ENCODE measurements around the gene PCSK5. TPM values are rescaled to one million over a fixed set of nuclear protein-coding genes. Genes with fewer than 3 reads are reported as not detected.
A peak's percentile ranks its signal among the peaks of the same experiment; 100 is the strongest.

The PCSK5 gene
- total and polyA plus RNA-seq, 10 donors = 0.28 to 8.1 (median 5.5) TPM

DNA sequence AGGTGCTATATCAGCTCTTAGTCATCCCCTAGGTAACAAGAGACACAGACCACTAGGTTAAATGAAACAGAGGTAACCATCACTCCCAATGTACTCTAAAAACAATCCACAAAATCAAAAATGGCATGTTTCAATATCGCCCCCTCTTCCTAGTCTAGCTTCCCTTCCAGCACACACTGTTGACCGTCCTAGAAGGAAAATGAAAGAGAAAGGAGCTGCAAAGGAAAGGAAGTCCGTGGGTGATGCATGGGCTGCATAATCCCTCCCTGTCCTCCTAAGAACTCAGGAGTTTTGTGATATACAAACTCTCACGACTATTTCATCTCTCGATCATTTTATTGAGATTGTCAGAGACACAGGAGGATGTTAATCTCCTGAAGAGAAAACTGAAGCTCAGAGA, 402.2 kb downstream of the PCSK5 start:
- no peaks in the 10 kb centered on the region for H3K36me3 ChIP-seq
- no peak for DNase-seq
- no peaks in the 10 kb centered on the region for H3K27me3 ChIP-seq (replicated peaks in 1 of 7)
- 50 to 57% (median 56%) methylated on average over 5 of the region's 5 CpGs for WGBS, 5 donors
- intact Hi-C loops (cut with DNase I; ENCODE audit: low total_unique reads) = no loop called here
- peaks cover 0 to 6% (median 0%) of the 10 kb centered on the region in 6 donors for H3K4me1 ChIP-seq
- peak overlapping the region in 1 of 8 donors; percentile 28 for H3K4me3 ChIP-seq
- TF ChIP-seq POLR2A (IDR thresholded peaks at IDR 0.05) (no peak), POLR2AphosphoS5 (IDR thresholded peaks at IDR 0.05) (no peak)
- TF ChIP-seq, protein P1, sequence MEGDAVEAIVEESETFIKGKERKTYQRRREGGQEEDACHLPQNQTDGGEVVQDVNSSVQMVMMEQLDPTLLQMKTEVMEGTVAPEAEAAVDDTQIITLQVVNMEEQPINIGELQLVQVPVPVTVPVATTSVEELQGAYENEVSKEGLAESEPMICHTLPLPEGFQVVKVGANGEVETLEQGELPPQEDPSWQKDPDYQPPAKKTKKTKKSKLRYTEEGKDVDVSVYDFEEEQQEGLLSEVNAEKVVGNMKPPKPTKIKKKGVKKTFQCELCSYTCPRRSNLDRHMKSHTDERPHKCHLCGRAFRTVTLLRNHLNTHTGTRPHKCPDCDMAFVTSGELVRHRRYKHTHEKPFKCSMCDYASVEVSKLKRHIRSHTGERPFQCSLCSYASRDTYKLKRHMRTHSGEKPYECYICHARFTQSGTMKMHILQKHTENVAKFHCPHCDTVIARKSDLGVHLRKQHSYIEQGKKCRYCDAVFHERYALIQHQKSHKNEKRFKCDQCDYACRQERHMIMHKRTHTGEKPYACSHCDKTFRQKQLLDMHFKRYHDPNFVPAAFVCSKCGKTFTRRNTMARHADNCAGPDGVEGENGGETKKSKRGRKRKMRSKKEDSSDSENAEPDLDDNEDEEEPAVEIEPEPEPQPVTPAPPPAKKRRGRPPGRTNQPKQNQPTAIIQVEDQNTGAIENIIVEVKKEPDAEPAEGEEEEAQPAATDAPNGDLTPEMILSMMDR (IDR thresholded peaks at IDR 0.05 in 8 of 11, conservative IDR thresholded peaks at IDR 0.05 in 3 of 11) = no peak
- H3K27ac ChIP-seq = peak overlapping the region in 1 of 8 donors; percentile 2
- no peaks in the 10 kb centered on the region for H3K9me3 ChIP-seq

DNA sequence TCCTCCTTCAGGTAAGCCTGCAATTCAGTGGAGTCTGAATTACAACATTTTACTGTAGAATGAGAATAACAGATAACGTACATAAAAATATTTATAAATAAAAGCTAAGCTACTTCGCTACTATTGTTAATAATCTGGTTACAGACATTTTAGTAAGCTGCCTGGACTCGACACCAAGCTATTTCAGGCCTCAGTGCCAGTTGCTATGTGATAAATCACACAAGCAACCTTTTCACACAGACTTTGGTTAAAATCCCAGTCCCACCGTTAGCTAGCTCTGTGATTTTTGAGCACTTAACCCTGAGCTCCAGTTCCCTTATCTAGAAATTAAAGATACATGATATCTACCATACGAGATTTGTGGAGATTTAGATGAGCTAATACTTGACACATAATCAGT, 403.8 kb downstream of the PCSK5 start:
- Histone ChIP-seq H3K4me1 (peaks cover 0 to 6% (median 0%) of the 10 kb centered on the region in 6 donors), H3K27ac (no peak overlapping the region), H3K27me3 (replicated peaks in 1 of 7) (peaks cover 0 to 5% (median 0%) of the 10 kb centered on the region in 7 donors), H3K36me3 (no peaks in the 10 kb centered on the region), H3K4me3 (no peak overlapping the region), H3K9me3 (no peaks in the 10 kb centered on the region)
- intact Hi-C loops (cut with DNase I; ENCODE audit: low total_unique reads) = no loop called here
- no peak for DNase-seq
- WGBS, 5 donors = 58 to 78% (median 76%) methylated on average over 5 of the region's 5 CpGs
- no peak for TF ChIP-seq POLR2A (IDR thresholded peaks at IDR 0.05)
- TF ChIP-seq, protein P1 (IDR thresholded peaks at IDR 0.05 in 8 of 11, conservative IDR thresholded peaks at IDR 0.05 in 3 of 11) = no peak
- no peak for TF ChIP-seq POLR2AphosphoS5 (IDR thresholded peaks at IDR 0.05)

DNA sequence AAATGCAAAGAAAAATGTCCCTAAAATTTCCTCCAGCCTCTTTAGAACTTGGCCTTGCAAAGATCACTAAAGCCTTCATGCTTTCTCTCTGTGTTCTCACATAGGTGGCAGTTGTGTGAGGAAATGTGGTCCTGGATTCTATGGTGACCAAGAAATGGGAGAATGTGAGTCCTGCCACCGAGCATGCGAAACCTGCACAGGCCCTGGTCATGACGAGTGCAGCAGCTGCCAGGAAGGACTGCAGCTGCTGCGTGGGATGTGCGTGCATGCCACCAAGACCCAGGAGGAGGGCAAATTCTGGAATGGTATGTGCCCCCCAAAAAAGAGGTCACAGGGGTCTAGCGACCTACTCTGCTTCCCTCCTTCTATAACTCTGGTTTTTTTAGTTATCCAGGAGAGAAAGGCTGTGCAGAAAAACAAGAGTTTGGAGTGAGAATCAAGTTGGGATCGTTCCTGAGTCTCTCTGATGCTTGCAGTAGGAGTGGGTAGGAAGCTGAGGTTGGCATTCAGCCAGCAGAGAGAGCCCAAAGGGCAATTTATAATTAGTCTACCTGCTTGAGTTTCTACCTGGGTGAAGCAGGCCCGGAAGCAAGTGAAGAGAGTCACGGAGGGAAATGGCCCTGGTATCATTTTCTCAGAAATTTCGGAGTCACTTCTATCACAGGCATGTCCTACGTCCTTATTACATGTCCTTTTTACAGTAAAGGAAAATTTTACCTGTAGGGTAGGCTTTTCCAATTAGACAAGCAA, 406.3 kb downstream of the PCSK5 start:
- no peak overlapping the region for H3K27ac ChIP-seq
- peaks cover 0 to 5% (median 0%) of the 10 kb centered on the region in 7 donors for H3K27me3 ChIP-seq (replicated peaks in 1 of 7)
- DNase-seq = no peak
- H3K36me3 ChIP-seq = no peaks in the 10 kb centered on the region
- H3K4me3 ChIP-seq = no peak overlapping the region
- no peak for TF ChIP-seq POLR2AphosphoS5 (IDR thresholded peaks at IDR 0.05)
- TF ChIP-seq, protein P1 (IDR thresholded peaks at IDR 0.05 in 8 of 11, conservative IDR thresholded peaks at IDR 0.05 in 3 of 11) = no peak
- TF ChIP-seq POLR2A (IDR thresholded peaks at IDR 0.05) = no peak
- no peaks in the 10 kb centered on the region for H3K9me3 ChIP-seq
- peaks cover 0 to 6% (median 0%) of the 10 kb centered on the region in 6 donors for H3K4me1 ChIP-seq
- WGBS, 5 donors = 76 to 90% (median 88%) methylated on average over 11 of the region's 11 CpGs
- intact Hi-C loops (cut with DNase I; ENCODE audit: low total_unique reads) = no loop called here

GRCh38 chr9:76297721-76298239, 407.3 kb downstream of the PCSK5 start:
- WGBS, 5 donors = 37 to 54% (median 45%) methylated on average over 10 to 14 of the region's 14 CpGs
- H3K27me3 ChIP-seq (replicated peaks in 1 of 7) = peaks cover 0 to 5% (median 0%) of the 10 kb centered on the region in 7 donors
- H3K4me1 ChIP-seq = peaks cover 0 to 6% (median 0%) of the 10 kb centered on the region in 6 donors
- no peaks in the 10 kb centered on the region for H3K36me3 ChIP-seq
- no peak for DNase-seq
- no peak for TF ChIP-seq POLR2AphosphoS5 (IDR thresholded peaks at IDR 0.05)
- TF ChIP-seq POLR2A (IDR thresholded peaks at IDR 0.05) = no peak
- TF ChIP-seq, protein P1 (IDR thresholded peaks at IDR 0.05 in 8 of 11, conservative IDR thresholded peaks at IDR 0.05 in 3 of 11) = no peak
- H3K4me3 ChIP-seq = no peak overlapping the region
- H3K27ac ChIP-seq = no peak overlapping the region
- no peaks in the 10 kb centered on the region for H3K9me3 ChIP-seq
- intact Hi-C loops (cut with DNase I; ENCODE audit: low total_unique reads) = no loop called here
